LHCN-M2 (cell line): ENCODE results near the gene ZNF526. TPM values are rescaled to one million over a fixed set of nuclear protein-coding genes. Genes with fewer than 3 reads are reported as not detected.

Experiments used
- total RNA-seq: library from RNA; depleted of rRNA; stranded (reverse); fragments of >200 nt; gene quantifications from 2 replicates; pipeline ENCODE4 v1.2.3, GENCODE V29; 2014; rRNA removed

ZNF526 gene
- total RNA-seq, 1 experiment from 2014 or later, result 7.2 TPM

Other genes with a start within 250 kb of the ZNF526 start
- gene ATP1A3, start 226.1 kb upstream of the ZNF526 start, total RNA-seq, result 0.19 and 0.40 TPM in 2 replicates
- 0.06 TPM in 2 replicates for gene GRIK5, start 150.1 kb upstream of the ZNF526 start, total RNA-seq
- 23.3 and 26.2 TPM in 2 replicates for gene ZNF574, start 144.1 kb upstream of the ZNF526 start, total RNA-seq
- gene POU2F2, start 87.9 kb upstream of the ZNF526 start, total RNA-seq, result 0.06 TPM in 1 of 2 replicates, not detected in the other
- 26.2 and 27.2 TPM in 2 replicates for gene DEDD2, start 2.6 kb upstream of the ZNF526 start, total RNA-seq
- gene GSK3A, start 22.3 kb downstream of the ZNF526 start, total RNA-seq, result 32.5 and 33.7 TPM in 2 replicates
- gene ERF, start 34.8 kb downstream of the ZNF526 start, total RNA-seq, result 49.1 and 56.2 TPM in 2 replicates
- gene CIC, start 48.9 kb downstream of the ZNF526 start, total RNA-seq, result 28.6 and 30.5 TPM in 2 replicates
- gene PRR19, start 81.8 kb downstream of the ZNF526 start, total RNA-seq, result 2.2 and 2.3 TPM in 2 replicates
- 85.3 and 99.0 TPM in 2 replicates for gene PAFAH1B3, start 82.3 kb downstream of the ZNF526 start, total RNA-seq
- gene TMEM145, start 93.0 kb downstream of the ZNF526 start, total RNA-seq, result 1.7 TPM in 1 of 2 replicates, not detected in the other
- 19.6 and 20.2 TPM in 2 replicates for gene MEGF8, start 105.3 kb downstream of the ZNF526 start, total RNA-seq
- not detected in 2 replicates for gene CNFN, start 170.0 kb downstream of the ZNF526 start, total RNA-seq
- 2.8 and 3.6 TPM in 2 replicates for gene LIPE, start 207.1 kb downstream of the ZNF526 start, total RNA-seq
- not detected in 2 replicates for gene CXCL17, start 222.6 kb downstream of the ZNF526 start, total RNA-seq